ENCODE data around the gene MPG. TPM values are rescaled to one million over a fixed set of nuclear protein-coding genes. Genes with fewer than 3 reads are reported as not detected.
A peak's percentile ranks its signal among the peaks of the same experiment; 100 is the strongest.

The MPG gene
- total RNA-seq, 1 donor from 2014 or later, result 91.1 TPM

- Histone ChIP-seq H3K4me3 (ENCODE audit: low read depth, low read length) (no peak overlapping the region), H3K27me3 (ENCODE audit: control insufficient read depth, insufficient read depth, low read length) (no peaks in the 10 kb centered on the region), H3K36me3 (ENCODE audit: control insufficient read depth, insufficient read depth, low read length) (peaks cover 45% of the 10 kb centered on the region)
- DNase-seq (ENCODE audit: low read depth) (no peak), FAIRE-seq (peak; percentile 40)
- TF ChIP-seq, protein P1, sequence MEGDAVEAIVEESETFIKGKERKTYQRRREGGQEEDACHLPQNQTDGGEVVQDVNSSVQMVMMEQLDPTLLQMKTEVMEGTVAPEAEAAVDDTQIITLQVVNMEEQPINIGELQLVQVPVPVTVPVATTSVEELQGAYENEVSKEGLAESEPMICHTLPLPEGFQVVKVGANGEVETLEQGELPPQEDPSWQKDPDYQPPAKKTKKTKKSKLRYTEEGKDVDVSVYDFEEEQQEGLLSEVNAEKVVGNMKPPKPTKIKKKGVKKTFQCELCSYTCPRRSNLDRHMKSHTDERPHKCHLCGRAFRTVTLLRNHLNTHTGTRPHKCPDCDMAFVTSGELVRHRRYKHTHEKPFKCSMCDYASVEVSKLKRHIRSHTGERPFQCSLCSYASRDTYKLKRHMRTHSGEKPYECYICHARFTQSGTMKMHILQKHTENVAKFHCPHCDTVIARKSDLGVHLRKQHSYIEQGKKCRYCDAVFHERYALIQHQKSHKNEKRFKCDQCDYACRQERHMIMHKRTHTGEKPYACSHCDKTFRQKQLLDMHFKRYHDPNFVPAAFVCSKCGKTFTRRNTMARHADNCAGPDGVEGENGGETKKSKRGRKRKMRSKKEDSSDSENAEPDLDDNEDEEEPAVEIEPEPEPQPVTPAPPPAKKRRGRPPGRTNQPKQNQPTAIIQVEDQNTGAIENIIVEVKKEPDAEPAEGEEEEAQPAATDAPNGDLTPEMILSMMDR (IDR thresholded peaks at IDR 0.05; ENCODE audit: insufficient read depth, low read length, severe bottlenecking), result no peak
Measured at GRCh38 chr16:63998-64913, 13.8 kb upstream of the MPG start.

DNA sequence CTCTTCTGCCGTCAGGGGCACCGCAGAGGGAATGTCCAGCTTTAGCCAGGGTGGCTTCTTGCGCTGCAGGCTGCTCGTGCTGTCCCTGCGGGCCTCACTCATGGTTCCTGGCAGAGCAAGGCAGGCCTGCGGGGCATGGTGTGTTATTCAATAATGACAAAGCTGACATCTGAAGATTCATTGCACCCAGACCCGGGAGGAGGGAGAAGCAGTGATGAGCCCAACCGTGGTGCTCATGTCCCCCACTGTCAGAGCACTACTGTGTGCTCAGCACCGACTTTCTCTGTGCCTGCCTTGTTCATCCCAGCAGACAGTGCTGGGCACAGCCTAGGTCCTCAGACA is 13.1 kb upstream of the MPG start:
- TF ChIP-seq, protein P1 (IDR thresholded peaks at IDR 0.05; ENCODE audit: insufficient read depth, low read length, severe bottlenecking), result no peak
- H3K4me3 ChIP-seq (ENCODE audit: low read depth, low read length), result no peak overlapping the region
- FAIRE-seq, result no peak
- peaks cover 39% of the 10 kb centered on the region for H3K36me3 ChIP-seq (ENCODE audit: control insufficient read depth, insufficient read depth, low read length)
- no peak for DNase-seq (ENCODE audit: low read depth)
- no peaks in the 10 kb centered on the region for H3K27me3 ChIP-seq (ENCODE audit: control insufficient read depth, insufficient read depth, low read length)

DNA sequence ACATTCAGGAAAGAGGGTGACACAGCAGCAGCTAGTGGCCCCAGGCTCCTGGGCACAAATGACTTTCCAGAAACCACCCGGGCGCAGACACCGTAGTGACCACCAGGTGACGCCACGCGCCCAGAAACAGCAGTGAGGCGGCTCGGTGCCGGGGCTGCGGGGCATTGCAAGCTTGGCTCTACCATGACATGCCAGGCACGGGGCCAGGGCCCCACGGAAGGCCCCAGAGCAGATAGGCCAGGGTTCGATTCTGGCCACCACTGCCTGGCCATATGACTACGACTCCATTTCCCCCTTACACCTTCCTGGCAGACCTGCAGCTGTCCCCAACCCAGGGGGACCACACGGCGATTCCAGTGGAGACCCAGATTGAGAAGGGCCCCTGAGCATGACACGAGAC is 12.3 kb upstream of the MPG start:
- TF ChIP-seq, protein P1 (IDR thresholded peaks at IDR 0.05; ENCODE audit: insufficient read depth, low read length, severe bottlenecking), result peak; percentile 99
- no peak overlapping the region for H3K4me3 ChIP-seq (ENCODE audit: low read depth, low read length)
- DNase-seq (ENCODE audit: low read depth) (peak; percentile 48), FAIRE-seq (no peak)
- H3K27me3 ChIP-seq (ENCODE audit: control insufficient read depth, insufficient read depth, low read length), result no peaks in the 10 kb centered on the region
- H3K36me3 ChIP-seq (ENCODE audit: control insufficient read depth, insufficient read depth, low read length), result peaks cover 33% of the 10 kb centered on the region

DNA sequence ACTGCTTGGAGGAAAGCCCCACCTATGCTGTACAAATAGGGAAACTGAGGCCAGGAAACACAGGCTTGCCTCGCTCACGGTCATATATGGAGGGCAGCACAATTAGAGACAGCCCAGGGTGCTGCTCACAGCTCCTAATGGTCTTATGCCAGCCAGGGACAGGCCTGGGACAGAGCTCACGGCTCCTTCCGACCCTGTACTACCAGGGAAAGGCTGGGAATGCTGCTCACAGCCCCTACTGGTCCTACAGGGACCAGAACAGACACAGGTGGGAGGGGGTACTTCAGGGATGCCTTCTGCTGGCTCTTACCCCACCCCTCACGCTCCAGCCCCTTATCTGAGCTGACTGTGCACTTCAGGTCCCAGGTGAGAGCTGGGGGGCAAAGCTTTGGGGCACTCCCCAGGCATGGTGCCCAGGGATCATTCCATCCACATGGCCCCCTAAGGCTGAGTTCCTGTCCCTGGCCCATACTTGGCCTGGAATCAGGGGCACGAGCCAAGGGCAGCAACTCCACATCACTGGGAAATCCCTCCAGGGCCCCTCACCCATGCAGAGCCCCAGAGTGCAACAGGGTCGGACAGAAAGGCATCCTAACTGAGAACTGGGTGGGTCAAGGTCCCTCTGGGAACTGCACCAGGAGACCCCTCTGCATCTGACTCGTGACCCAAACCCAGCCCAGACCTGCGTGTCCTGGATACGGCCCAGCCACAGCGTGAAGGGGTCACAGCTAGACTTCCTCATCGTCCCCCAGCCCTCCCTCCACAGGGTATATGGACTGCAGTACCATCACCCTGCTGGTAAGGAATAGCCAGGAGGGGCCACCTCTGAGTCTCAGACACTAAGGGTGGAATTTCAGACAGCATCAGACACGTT is 11.5 kb upstream of the MPG start:
- TF ChIP-seq, protein P1 (IDR thresholded peaks at IDR 0.05; ENCODE audit: insufficient read depth, low read length, severe bottlenecking), result no peak
- Histone ChIP-seq H3K27me3 (ENCODE audit: control insufficient read depth, insufficient read depth, low read length) (no peaks in the 10 kb centered on the region), H3K36me3 (ENCODE audit: control insufficient read depth, insufficient read depth, low read length) (peaks cover 28% of the 10 kb centered on the region), H3K4me3 (ENCODE audit: low read depth, low read length) (no peak overlapping the region)
- FAIRE-seq (no peak), DNase-seq (ENCODE audit: low read depth) (no peak)

DNA sequence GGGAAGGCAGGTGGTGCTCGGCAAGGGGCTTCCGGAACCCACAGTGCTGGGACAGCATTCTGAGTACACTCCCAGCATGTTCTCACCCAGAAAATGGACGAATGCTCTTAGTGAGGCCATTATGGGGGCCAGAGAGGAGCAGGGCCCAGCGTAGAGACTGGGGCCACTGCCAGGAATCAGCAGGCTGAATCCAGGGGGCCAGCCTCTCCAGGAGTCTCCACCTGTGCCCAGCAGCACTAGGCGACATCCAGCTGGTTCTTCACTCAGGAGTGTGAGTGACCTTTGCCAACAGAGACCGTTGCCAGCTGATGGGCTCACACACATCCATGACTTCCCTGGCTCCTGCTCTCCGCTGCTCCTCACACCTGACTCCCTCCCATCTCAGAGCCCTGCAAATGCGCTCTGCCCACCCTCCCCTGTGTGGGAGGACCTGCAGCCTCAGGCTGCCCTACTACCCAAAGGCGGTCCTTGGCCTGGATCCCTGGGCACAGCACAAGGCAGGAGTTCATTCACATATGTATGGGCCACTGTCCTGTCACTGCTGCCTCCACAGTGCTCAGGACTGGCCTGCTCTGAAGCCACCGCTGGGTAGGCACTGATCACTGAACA is 10.7 kb upstream of the MPG start:
- no peak for DNase-seq (ENCODE audit: low read depth)
- Histone ChIP-seq H3K27me3 (ENCODE audit: control insufficient read depth, insufficient read depth, low read length) (no peaks in the 10 kb centered on the region), H3K4me3 (ENCODE audit: low read depth, low read length) (no peak overlapping the region), H3K36me3 (ENCODE audit: control insufficient read depth, insufficient read depth, low read length) (peaks cover 22% of the 10 kb centered on the region)
- no peak for FAIRE-seq
- TF ChIP-seq, protein P1 (IDR thresholded peaks at IDR 0.05; ENCODE audit: insufficient read depth, low read length, severe bottlenecking), result no peak

All from bronchial epithelial cell (primary cell).